Measurements from ENCODE around the gene HSD3B2.

The HSD3B2 gene

GRCh38 chr1:119371815-119372214, 43.1 kb upstream of the HSD3B2 start:
- Histone ChIP-seq H3K4me2 (ENCODE audit: low read length) (no peak overlapping the region), H2AFZ (no peak overlapping the region), H3K9me3 (ENCODE audit: control insufficient read depth, low read length) (no peaks in the 10 kb centered on the region), H3K9ac (no peak overlapping the region), H3K4me3 (ENCODE audit: low read depth, low read length) (no peak overlapping the region), H3K4me1 (no peaks in the 10 kb centered on the region), H3K27ac (no peak overlapping the region), H3K27me3 (ENCODE audit: control insufficient read depth, insufficient read depth, low read length) (no peaks in the 10 kb centered on the region), H3K79me2 (no peaks in the 10 kb centered on the region), H3K36me3 (ENCODE audit: control insufficient read depth, insufficient read depth, low read length) (no peaks in the 10 kb centered on the region)
- TF ChIP-seq CTCF (IDR thresholded peaks at IDR 0.05), result no peak

- H3K4me3 ChIP-seq (ENCODE audit: low read depth, low read length), result no peak overlapping the region
- H3K4me2 ChIP-seq (ENCODE audit: low read length), result no peak overlapping the region
- no peaks in the 10 kb centered on the region for H3K4me1 ChIP-seq
- no peaks in the 10 kb centered on the region for H3K9me3 ChIP-seq (ENCODE audit: control insufficient read depth, low read length)
- no peaks in the 10 kb centered on the region for H3K36me3 ChIP-seq (ENCODE audit: control insufficient read depth, insufficient read depth, low read length)
- TF ChIP-seq CTCF (IDR thresholded peaks at IDR 0.05), result no peak
- no peak overlapping the region for H3K27ac ChIP-seq
- H3K27me3 ChIP-seq (ENCODE audit: control insufficient read depth, insufficient read depth, low read length), result no peaks in the 10 kb centered on the region
- no peak overlapping the region for H3K9ac ChIP-seq
- H3K79me2 ChIP-seq, result no peaks in the 10 kb centered on the region
- H2AFZ ChIP-seq, result no peak overlapping the region
Measured at GRCh38 chr1:119372503-119373086, 42.4 kb upstream of the HSD3B2 start.

DNA sequence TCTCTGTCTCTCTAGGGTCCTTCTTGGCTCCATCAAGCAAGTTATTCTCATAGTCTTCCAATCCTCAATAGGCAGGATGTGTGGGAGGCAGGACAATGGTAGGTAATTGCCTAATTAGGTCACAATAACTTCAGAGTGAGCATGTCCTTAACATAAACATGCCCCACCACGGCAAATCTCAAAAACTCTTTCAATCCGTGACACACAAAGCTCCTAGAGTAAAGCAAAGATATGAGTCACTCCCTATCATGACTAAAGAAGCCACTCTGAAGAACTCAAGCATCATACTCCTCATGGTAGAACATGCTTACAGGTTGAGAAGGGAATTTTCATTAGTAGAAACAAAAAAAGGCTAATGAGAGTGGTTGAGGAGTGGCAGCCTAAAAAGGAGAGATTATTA, 41.5 kb upstream of the HSD3B2 start:
- TF ChIP-seq CTCF (IDR thresholded peaks at IDR 0.05), result no peak
- Histone ChIP-seq H2AFZ (no peak overlapping the region), H3K36me3 (ENCODE audit: control insufficient read depth, insufficient read depth, low read length) (no peaks in the 10 kb centered on the region), H3K79me2 (no peaks in the 10 kb centered on the region), H3K27ac (no peak overlapping the region), H3K9ac (no peak overlapping the region), H3K27me3 (ENCODE audit: control insufficient read depth, insufficient read depth, low read length) (no peaks in the 10 kb centered on the region), H3K4me1 (no peaks in the 10 kb centered on the region), H3K4me2 (ENCODE audit: low read length) (no peak overlapping the region), H3K9me3 (ENCODE audit: control insufficient read depth, low read length) (no peaks in the 10 kb centered on the region), H3K4me3 (ENCODE audit: low read depth, low read length) (no peak overlapping the region)

GRCh38 chr1:119374208-119374874, 40.6 kb upstream of the HSD3B2 start:
- H3K4me3 ChIP-seq (ENCODE audit: low read depth, low read length), result no peak overlapping the region
- no peak overlapping the region for H3K9ac ChIP-seq
- no peaks in the 10 kb centered on the region for H3K36me3 ChIP-seq (ENCODE audit: control insufficient read depth, insufficient read depth, low read length)
- H3K9me3 ChIP-seq (ENCODE audit: control insufficient read depth, low read length), result no peaks in the 10 kb centered on the region
- no peak for TF ChIP-seq CTCF (IDR thresholded peaks at IDR 0.05)
- H3K4me1 ChIP-seq, result no peaks in the 10 kb centered on the region
- H2AFZ ChIP-seq, result no peak overlapping the region
- no peak overlapping the region for H3K27ac ChIP-seq
- no peaks in the 10 kb centered on the region for H3K79me2 ChIP-seq
- H3K27me3 ChIP-seq (ENCODE audit: control insufficient read depth, insufficient read depth, low read length), result no peaks in the 10 kb centered on the region
- no peak overlapping the region for H3K4me2 ChIP-seq (ENCODE audit: low read length)

DNA sequence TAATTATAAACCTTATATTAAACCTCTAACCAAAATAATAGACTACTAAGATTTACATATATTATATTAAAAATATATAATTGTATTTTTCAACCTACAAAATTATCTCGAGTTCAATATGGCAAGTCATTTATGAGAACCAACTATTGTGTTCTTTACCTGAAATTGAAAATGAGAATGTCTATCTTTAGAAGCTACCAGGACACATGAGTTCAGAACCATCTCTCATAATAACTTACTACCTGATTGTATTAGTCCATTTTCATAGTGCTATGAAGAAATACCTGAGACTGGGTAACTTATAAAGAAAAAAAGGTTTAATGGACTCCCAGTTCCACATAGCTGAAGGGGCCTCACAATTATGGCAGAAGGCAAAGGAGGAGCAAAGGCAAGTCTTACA, 39.6 kb upstream of the HSD3B2 start:
- H3K36me3 ChIP-seq (ENCODE audit: control insufficient read depth, insufficient read depth, low read length), result no peaks in the 10 kb centered on the region
- H3K9ac ChIP-seq, result no peak overlapping the region
- H3K4me1 ChIP-seq, result no peaks in the 10 kb centered on the region
- no peaks in the 10 kb centered on the region for H3K27me3 ChIP-seq (ENCODE audit: control insufficient read depth, insufficient read depth, low read length)
- no peaks in the 10 kb centered on the region for H3K9me3 ChIP-seq (ENCODE audit: control insufficient read depth, low read length)
- no peak overlapping the region for H2AFZ ChIP-seq
- no peaks in the 10 kb centered on the region for H3K79me2 ChIP-seq
- no peak overlapping the region for H3K4me3 ChIP-seq (ENCODE audit: low read depth, low read length)
- no peak overlapping the region for H3K27ac ChIP-seq
- TF ChIP-seq CTCF (IDR thresholded peaks at IDR 0.05), result no peak
- H3K4me2 ChIP-seq (ENCODE audit: low read length), result no peak overlapping the region

All from parathyroid adenoma (tissue), 2 donors.